CD1c-positive myeloid dendritic cell (primary cell): ENCODE data around the gene GGA3.
"Not testable (repeated sequence)": the region's sequence is repeated elsewhere in the genome, so short reads cannot be mapped to it uniquely, and the experiment has no call there.

Experiments used
- DNase-seq: peaks from one replicate; pipeline ENCODE4 v3.0.0-alpha.2; 2016; ENCODE audit errors: extremely low spot score

Gene GGA3

GRCh38 chr17:75227729-75228128 is 33.7 kb downstream of the GGA3 start:
- DNase-seq, result no peak

- DNase-seq, result no peak
These were observed 36.4 kb downstream of the GGA3 start for GRCh38 chr17:75225016-75225415.

- no peak for DNase-seq
These were observed 41.6 kb downstream of the GGA3 start for GRCh38 chr17:75219815-75220214.

GRCh38 chr17:75218131-75218530 is 43.3 kb downstream of the GGA3 start:
- DNase-seq, result no peak

- DNase-seq, result no peak
These were observed 52.3 kb downstream of the GGA3 start for GRCh38 chr17:75209061-75209460.

- DNase-seq, result no peak
These were observed 53.2 kb downstream of the GGA3 start for GRCh38 chr17:75208161-75208560.

- DNase-seq, result no peak
These were observed 53.6 kb downstream of the GGA3 start for GRCh38 chr17:75207760-75208159.

- not testable (repeated sequence) for DNase-seq
These were observed 54.4 kb downstream of the GGA3 start for GRCh38 chr17:75207050-75207407.

- DNase-seq, result no peak
These were observed 55.6 kb downstream of the GGA3 start for GRCh38 chr17:75205793-75206163.

- peak; percentile 95 for DNase-seq
These were observed 56.2 kb downstream of the GGA3 start, which contains the start of gene NUP85 for GRCh38 chr17:75205037-75205792. Gene NUP85, plus strand, starts transcription at chr17:75205679. Its CDS starts 83 bp downstream, at chr17:75205762.

- no peak for DNase-seq
These were observed 61.4 kb downstream of the GGA3 start for GRCh38 chr17:75199886-75200618.

GRCh38 chr17:75194879-75195278 is 66.5 kb downstream of the GGA3 start:
- no peak for DNase-seq

GRCh38 chr17:75191584-75191983 is 69.8 kb downstream of the GGA3 start:
- DNase-seq, result no peak

- no peak for DNase-seq
These were observed 72.8 kb downstream of the GGA3 start for GRCh38 chr17:75188614-75189013.
